ENCODE measurements around the gene SNAPC4. TPM values are rescaled to one million over a fixed set of nuclear protein-coding genes. Genes with fewer than 3 reads are reported as not detected.

SNAPC4 gene
- total RNA-seq, 1 experiment from 2014 or later = 10.8 TPM

DNA sequence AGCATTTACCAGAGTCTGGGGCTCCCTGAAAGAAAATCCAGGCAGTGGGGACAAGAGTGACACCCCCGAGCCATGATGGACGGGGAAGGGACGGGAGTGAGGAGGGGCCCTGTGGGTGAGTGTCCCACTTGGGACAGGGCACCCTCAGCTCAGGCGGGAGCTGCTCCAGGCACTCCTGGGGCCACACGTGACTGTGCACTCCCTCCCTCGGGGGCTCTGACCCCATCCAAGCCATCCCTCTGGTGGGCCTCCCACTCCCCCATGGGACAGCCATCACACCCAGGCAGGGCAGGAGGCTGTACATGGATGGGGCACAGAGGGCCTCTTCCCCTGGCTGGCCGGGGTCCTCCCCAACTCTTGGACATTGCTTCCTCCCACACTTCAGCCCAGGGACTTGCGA, 23.5 kb downstream of the SNAPC4 start:
- no peak overlapping the region for H3K27ac ChIP-seq (ENCODE audit: low read length)
- H3K27me3 ChIP-seq (ENCODE audit: control insufficient read depth, insufficient read depth, low read length) = no peaks in the 10 kb centered on the region
- no TSS peak for BruUV-seq (replicated peaks)
- H3K4me3 ChIP-seq (ENCODE audit: low read depth in 2 of 2, low read length in 2 of 2) = no peak overlapping the region
- ATAC-seq (no peak), DNase-seq (ENCODE audit: low read depth, low spot score) (no peak)
- intact Hi-C loops (cut with micrococcal nuclease; ENCODE audit: unreplicated experiment) = no loop called here
- CTCF ChIA-PET = no interaction called here
- H3K36me3 ChIP-seq (ENCODE audit: control insufficient read depth, insufficient read depth, low read length) = no peaks in the 10 kb centered on the region
- H3K9me3 ChIP-seq (ENCODE audit: control insufficient read depth, insufficient read depth, low read depth, low read length) = no peaks in the 10 kb centered on the region
- POLR2A ChIA-PET = no interaction called here
- in situ Hi-C loops (cut with HindIII; ENCODE audit: low pct_unique_long_range_greater_than_20kb, low sequenced_read_pairs) = no loop called here
- H3K4me1 ChIP-seq (ENCODE audit: control insufficient read depth, insufficient read depth, low read length) = no peaks in the 10 kb centered on the region
- TF ChIP-seq POLR2AphosphoS5 (IDR thresholded peaks at IDR 0.05; ENCODE audit: low read depth, low read length) (no peak), TCF7L2 (IDR thresholded peaks at IDR 0.05; ENCODE audit: low read depth, low read length) (no peak), SIN3A (IDR thresholded peaks at IDR 0.05; ENCODE audit: borderline replicate concordance, insufficient read depth, low read depth, low read length) (no peak), CTCF (IDR thresholded peaks at IDR 0.05) (no peak)
- TF ChIP-seq, protein P1, sequence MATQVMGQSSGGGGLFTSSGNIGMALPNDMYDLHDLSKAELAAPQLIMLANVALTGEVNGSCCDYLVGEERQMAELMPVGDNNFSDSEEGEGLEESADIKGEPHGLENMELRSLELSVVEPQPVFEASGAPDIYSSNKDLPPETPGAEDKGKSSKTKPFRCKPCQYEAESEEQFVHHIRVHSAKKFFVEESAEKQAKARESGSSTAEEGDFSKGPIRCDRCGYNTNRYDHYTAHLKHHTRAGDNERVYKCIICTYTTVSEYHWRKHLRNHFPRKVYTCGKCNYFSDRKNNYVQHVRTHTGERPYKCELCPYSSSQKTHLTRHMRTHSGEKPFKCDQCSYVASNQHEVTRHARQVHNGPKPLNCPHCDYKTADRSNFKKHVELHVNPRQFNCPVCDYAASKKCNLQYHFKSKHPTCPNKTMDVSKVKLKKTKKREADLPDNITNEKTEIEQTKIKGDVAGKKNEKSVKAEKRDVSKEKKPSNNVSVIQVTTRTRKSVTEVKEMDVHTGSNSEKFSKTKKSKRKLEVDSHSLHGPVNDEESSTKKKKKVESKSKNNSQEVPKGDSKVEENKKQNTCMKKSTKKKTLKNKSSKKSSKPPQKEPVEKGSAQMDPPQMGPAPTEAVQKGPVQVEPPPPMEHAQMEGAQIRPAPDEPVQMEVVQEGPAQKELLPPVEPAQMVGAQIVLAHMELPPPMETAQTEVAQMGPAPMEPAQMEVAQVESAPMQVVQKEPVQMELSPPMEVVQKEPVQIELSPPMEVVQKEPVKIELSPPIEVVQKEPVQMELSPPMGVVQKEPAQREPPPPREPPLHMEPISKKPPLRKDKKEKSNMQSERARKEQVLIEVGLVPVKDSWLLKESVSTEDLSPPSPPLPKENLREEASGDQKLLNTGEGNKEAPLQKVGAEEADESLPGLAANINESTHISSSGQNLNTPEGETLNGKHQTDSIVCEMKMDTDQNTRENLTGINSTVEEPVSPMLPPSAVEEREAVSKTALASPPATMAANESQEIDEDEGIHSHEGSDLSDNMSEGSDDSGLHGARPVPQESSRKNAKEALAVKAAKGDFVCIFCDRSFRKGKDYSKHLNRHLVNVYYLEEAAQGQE (IDR thresholded peaks at IDR 0.05; ENCODE audit: insufficient read depth in 1 of 2, low read depth in 2 of 2, low read length in 1 of 2) = no peak

- ATAC-seq = no peak
- BruUV-seq (replicated peaks) = no TSS peak
- no peak overlapping the region for H3K4me3 ChIP-seq (ENCODE audit: low read depth in 2 of 2, low read length in 2 of 2)
- ChIA-PET POLR2A (no interaction called here), CTCF (no interaction called here)
- no peaks in the 10 kb centered on the region for H3K9me3 ChIP-seq (ENCODE audit: control insufficient read depth, insufficient read depth, low read depth, low read length)
- TF ChIP-seq POLR2AphosphoS5 (IDR thresholded peaks at IDR 0.05; ENCODE audit: low read depth, low read length) (no peak), CTCF (IDR thresholded peaks at IDR 0.05) (no peak), SIN3A (IDR thresholded peaks at IDR 0.05; ENCODE audit: borderline replicate concordance, insufficient read depth, low read depth, low read length) (no peak), TCF7L2 (IDR thresholded peaks at IDR 0.05; ENCODE audit: low read depth, low read length) (no peak)
- TF ChIP-seq, protein P1 (IDR thresholded peaks at IDR 0.05; ENCODE audit: insufficient read depth in 1 of 2, low read depth in 2 of 2, low read length in 1 of 2) = no peak
- no peaks in the 10 kb centered on the region for H3K36me3 ChIP-seq (ENCODE audit: control insufficient read depth, insufficient read depth, low read length)
- in situ Hi-C loops (cut with HindIII; ENCODE audit: low pct_unique_long_range_greater_than_20kb, low sequenced_read_pairs) = no loop called here
- intact Hi-C loops (cut with micrococcal nuclease; ENCODE audit: unreplicated experiment) = no loop called here
- no peak overlapping the region for H3K27ac ChIP-seq (ENCODE audit: low read length)
- no peaks in the 10 kb centered on the region for H3K27me3 ChIP-seq (ENCODE audit: control insufficient read depth, insufficient read depth, low read length)
- no peak for DNase-seq (ENCODE audit: low read depth, low spot score)
- H3K4me1 ChIP-seq (ENCODE audit: control insufficient read depth, insufficient read depth, low read length) = no peaks in the 10 kb centered on the region
Measured at GRCh38 chr9:136375096-136375495, 24.9 kb downstream of the SNAPC4 start.
